HEK293T (cell line): ENCODE results near the gene IAH1.

Experiments
- CTCF ChIA-PET: fragments of 350-600 bp; formaldehyde crosslinking; extraction: SDS; loops from one replicate; lab custom pipeline; 2021; ENCODE audit warnings: antibody characterized with exemption, inconsistent platforms; lab: Yijun Ruan, JAX
- POLR2A ChIA-PET: fragments of 350-600 bp; formaldehyde crosslinking; extraction: SDS; loops from one replicate; lab custom pipeline; 2020; ENCODE audit warnings: antibody characterized with exemption, inconsistent platforms; lab: Yijun Ruan, JAX
- DNase-seq: peaks from one replicate; pipeline ENCODE4 v3.0.0; 2012; ENCODE audit warnings: mixed read lengths; ENCODE audit errors: extremely low spot score
- FOXA1 ChIP-seq: fragments of 450-650 bp; IDR thresholded peaks from 2 replicates; pipeline ENCODE4 v1.6.1; 2016; ENCODE audit warnings: mild to moderate bottlenecking
- FOXM1 ChIP-seq: fragments of 450-650 bp; IDR thresholded peaks from 2 replicates; pipeline ENCODE4 v1.6.1; 2017; ENCODE audit warnings: mild to moderate bottlenecking, borderline replicate concordance
- L3MBTL2 ChIP-seq: fragments of 450-650 bp; conservative IDR thresholded peaks from 2 replicates; pipeline ENCODE4 v1.6.1; 2016; ENCODE audit warnings: mild to moderate bottlenecking
- NFRKB ChIP-seq: fragments of 450-650 bp; IDR thresholded peaks from 2 replicates; pipeline ENCODE4 v1.6.1; 2016; ENCODE audit warnings: mild to moderate bottlenecking, moderate library complexity
- TARDBP ChIP-seq: fragments of 450-650 bp; IDR thresholded peaks from 2 replicates; pipeline ENCODE4 v1.6.1; 2016

Gene IAH1

DNA sequence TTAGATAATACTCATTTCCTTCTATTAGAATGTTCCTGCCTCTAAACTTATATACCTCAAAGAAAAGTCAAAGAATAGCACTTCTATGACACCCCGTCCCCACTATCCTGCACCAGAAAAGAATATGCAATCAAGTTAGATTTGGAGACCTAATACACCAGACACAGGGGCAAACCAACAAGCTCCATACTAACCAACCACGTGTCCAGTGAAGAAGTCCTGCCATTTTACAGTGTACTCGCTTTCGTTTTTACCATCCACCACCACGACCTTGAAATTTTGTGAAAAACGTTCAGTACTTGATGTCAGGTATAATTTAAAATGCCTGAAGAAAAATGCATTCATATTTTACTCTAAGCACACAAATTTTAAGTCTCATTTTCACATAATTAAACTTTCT lies 62.2 kb downstream of the IAH1 start:
- no peak for TF ChIP-seq L3MBTL2
- no peak for TF ChIP-seq NFRKB
- no peak for DNase-seq
- ChIA-PET POLR2A (no interaction called here), CTCF (interaction anchor here (0.6 kb wide), 1 partner anchor 500 kb away, joined by 4 read pairs; no protein-coding TSS in a partner anchor)

DNA sequence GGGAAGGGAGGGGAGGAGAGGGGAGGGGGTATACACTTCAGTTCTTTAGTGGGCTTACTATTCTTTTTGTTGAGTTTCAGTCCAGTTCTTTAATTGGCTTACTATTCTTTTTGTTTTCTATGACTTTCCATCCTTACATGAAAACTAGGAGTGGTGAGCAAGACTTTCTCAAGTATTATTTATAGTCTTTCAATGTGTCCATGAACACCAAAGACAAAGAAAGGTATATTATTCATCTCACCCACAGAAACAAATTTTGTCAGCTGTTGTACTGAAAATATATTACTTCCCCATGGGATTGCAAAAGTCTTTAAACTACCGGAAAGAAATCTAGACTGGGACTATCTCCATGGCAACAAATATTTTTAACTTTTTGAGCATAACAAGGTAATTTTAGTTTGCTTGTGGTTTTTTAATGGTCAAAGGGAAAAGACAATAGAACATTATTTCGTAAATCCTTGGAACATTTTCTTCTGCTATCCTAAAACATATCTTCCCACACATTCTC lies 63.7 kb downstream of the IAH1 start:
- no peak for TF ChIP-seq FOXM1
- no peak for TF ChIP-seq FOXA1
- TF ChIP-seq TARDBP = no peak
- DNase-seq = no peak
- ChIA-PET CTCF (no interaction called here), POLR2A (interaction anchor here (2.5 kb wide), 1 partner anchor 17 kb away, joined by 11 read pairs; the partner anchor contains the start of gene ADAM17)
